HG02970 (cell line): ENCODE results near the gene RASL11B.

ENCODE experiments used
- ATAC-seq: cut with Tn5 transposase; IDR thresholded peaks from one replicate; pipeline ENCODE4 v1.9.1; 2021; ENCODE audit warnings: mild to moderate bottlenecking, moderate library complexity, moderate number of reproducible peaks; ENCODE audit not compliant: unreplicated experiment, low FRiP score

Gene RASL11B

DNA sequence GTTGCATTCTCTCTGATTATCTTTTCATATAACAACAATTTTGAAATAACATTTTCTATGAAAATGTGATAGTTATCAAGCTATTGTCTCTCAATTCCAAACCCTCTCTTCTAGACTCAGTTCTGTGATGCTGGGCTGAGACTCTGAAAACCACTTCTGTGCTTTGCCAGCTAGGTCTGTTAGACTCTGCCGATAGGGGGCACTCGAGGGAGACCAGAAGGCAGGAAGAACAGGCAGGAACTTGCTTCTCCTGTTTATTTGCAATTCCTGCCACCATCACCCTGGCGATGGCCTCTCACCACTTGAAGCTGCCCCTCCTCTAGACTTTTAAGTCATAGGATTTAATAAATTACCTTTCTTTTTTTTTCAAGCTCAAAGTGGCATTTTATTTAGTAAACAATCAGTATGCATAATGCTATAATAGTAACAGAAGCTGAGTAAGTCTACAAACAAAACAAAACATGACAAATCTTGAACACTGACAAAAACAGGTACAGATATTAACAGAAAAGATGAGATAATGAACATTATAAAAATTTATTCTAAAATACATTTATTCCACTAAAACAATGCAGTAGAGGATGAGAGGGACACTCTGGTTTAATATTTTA, 49.7 kb downstream of the RASL11B start:
- ATAC-seq: peak; percentile 62

- no peak for ATAC-seq
Measured at GRCh38 chr4:52912608-52913007, 50.5 kb downstream of the RASL11B start.

- ATAC-seq: no peak
Measured at GRCh38 chr4:52914051-52914605, 52.0 kb downstream of the RASL11B start.

DNA sequence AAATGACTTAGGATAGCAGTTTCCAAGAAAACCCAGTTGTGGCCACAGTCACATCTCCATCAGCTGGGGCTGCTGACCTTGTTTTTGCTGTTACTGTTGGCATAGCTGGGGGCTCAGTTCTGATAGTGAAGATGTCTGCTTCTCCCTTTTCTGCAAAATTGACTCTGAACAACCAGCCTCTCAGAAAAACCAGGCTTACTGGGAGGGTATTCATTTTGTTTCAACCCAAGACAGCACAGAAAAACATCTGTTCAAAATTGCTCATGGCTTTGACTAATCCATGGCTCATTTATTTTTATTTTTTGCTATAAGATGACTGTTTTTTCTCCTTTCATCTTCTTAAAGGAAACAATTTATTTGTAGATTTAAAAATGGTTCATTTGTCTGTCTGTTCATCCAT, 53.1 kb downstream of the RASL11B start:
- ATAC-seq: no peak

DNA sequence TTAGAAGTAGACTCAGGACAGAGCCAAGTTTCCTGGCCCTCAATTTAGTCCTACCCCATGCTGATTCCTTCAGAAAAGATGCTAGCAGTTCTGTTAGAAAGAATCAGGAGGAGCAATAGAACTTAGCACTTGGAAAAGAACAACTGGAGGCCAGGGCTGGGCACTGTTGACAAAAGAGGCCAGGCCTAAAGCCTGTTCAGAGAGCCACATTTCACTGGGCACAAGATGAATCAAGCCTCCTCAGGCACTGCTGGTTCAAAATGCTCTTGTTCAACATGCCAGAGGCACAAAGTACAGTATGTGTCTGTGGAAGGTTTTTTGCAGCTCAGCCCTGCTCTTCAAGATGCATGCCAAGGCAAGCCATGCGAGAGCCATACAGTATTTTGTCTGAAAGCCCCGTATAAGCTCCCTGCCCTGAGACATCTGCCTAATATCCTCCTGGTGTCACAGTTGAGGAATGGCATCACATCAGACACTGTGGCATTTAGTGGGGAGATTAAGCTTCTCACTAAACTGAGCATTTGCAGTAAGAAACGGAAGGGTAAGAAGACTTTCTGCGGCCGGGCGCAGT, 53.7 kb downstream of the RASL11B start:
- no peak for ATAC-seq
